IMR-90 (cell line): ENCODE results near the gene ZAP70.

Experiments
- BHLHE40 ChIP-seq: fragments of 150-350 bp; IDR thresholded peaks from 2 replicates; pipeline ENCODE4 v1.6.1; 2016; ENCODE audit warnings: mild to moderate bottlenecking, low read depth, low read length
- CEBPB ChIP-seq: IDR thresholded peaks from 2 replicates; pipeline ENCODE4 v1.6.1; 2012; ENCODE audit warnings: low read depth, low read length, improper control_type of control experiment
- CHD1 ChIP-seq: IDR thresholded peaks from 2 replicates; pipeline ENCODE4 v1.6.1; 2012; ENCODE audit warnings: low read depth, low read length, improper control_type of control experiment
- CTCF ChIP-seq: conservative IDR thresholded peaks from 2 replicates; pipeline ENCODE4 v1.5.1; 2012; ENCODE audit warnings: mild to moderate bottlenecking, low read depth, low read length, improper control_type of control experiment
- MAZ ChIP-seq: IDR thresholded peaks from 2 replicates; pipeline ENCODE4 v1.6.1; 2012; ENCODE audit warnings: low read depth, mild to moderate bottlenecking, low read length, improper control_type of control experiment, moderate library complexity, borderline replicate concordance
- MXI1 ChIP-seq: IDR thresholded peaks from 2 replicates; pipeline ENCODE4 v1.6.1; 2012; ENCODE audit warnings: low read depth, mild to moderate bottlenecking, low read length, moderate library complexity, borderline replicate concordance
- NFE2L2 ChIP-seq: fragments of 150-350 bp; IDR thresholded peaks from 2 replicates; pipeline ENCODE4 v1.6.1; 2016; ENCODE audit warnings: low read depth, mild to moderate bottlenecking, low read length
- POLR2A ChIP-seq: IDR thresholded peaks from 2 replicates; pipeline ENCODE4 v1.6.1; 2012; ENCODE audit warnings: mild to moderate bottlenecking, low read depth, low read length
- RAD21 ChIP-seq: IDR thresholded peaks from 2 replicates; pipeline ENCODE4 v1.6.1; 2012; ENCODE audit warnings: low read length, improper control_type of control experiment
- RCOR1 ChIP-seq: IDR thresholded peaks from 2 replicates; pipeline ENCODE4 v1.6.1; 2012; ENCODE audit warnings: mild to moderate bottlenecking, low read length, improper control_type of control experiment; ENCODE audit not compliant: insufficient replicate concordance
- RFX5 ChIP-seq: IDR thresholded peaks from 2 replicates; pipeline ENCODE4 v1.8.0; 2012; ENCODE audit warnings: low read depth, mild to moderate bottlenecking, low read length, moderate library complexity
- SMC3 ChIP-seq: fragments of 150-350 bp; IDR thresholded peaks from 2 replicates; pipeline ENCODE4 v1.6.1; 2016; ENCODE audit warnings: low read depth, mild to moderate bottlenecking, antibody characterized with exemption, low read length, moderate library complexity
- USF2 ChIP-seq: fragments of 150-350 bp; IDR thresholded peaks from 2 replicates; pipeline ENCODE4 v1.6.1; 2017; ENCODE audit warnings: mild to moderate bottlenecking, antibody characterized with exemption, low read length, low read depth

DNA sequence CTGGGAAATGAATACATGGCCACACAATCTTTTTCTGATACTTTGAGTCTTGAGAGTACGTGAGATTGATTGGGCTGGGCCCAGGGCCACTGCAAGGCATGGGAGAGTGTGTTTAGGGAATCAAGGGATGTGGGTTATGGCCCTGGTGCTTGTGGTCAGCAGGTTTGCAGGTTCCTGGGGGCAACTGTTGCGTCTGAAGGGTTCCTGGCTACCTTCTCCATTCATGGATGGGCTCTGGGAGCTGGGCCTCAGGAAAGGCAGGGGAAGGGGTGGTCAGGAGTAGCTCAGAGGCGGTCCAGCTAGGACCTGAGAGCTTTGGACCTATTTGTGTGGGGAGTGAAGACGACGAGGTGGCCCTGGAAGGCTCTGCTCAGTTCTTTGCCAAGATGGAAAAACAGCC is 8.4 kb upstream of the ZAP70 start:
- TF ChIP-seq CTCF, result no peak
- no peak for TF ChIP-seq USF2
- TF ChIP-seq POLR2A, result no peak
- TF ChIP-seq RCOR1, result no peak
- no peak for TF ChIP-seq CEBPB
- no peak for TF ChIP-seq MAZ
- no peak for TF ChIP-seq RFX5
- TF ChIP-seq RAD21, result no peak
- no peak for TF ChIP-seq BHLHE40
- TF ChIP-seq SMC3, result no peak
- no peak for TF ChIP-seq CHD1
- TF ChIP-seq NFE2L2, result no peak
- no peak for TF ChIP-seq MXI1
